Ectodermal cell (in vitro differentiated cells): ENCODE data around the gene PLEKHJ1.

Experiments
- H3K27ac ChIP-seq: 2 replicates; pipeline ENCODE4 v1.7.0; 2013; ENCODE audit warnings: mild to moderate bottlenecking, low read depth, low read length; ENCODE audit not compliant: insufficient read depth, poor library complexity, severe bottlenecking
- H3K27me3 ChIP-seq: 2 replicates; pipeline ENCODE4 v1.7.0; 2013; ENCODE audit warnings: mild to moderate bottlenecking, low read length; ENCODE audit not compliant: insufficient read depth, control insufficient read depth, poor library complexity, severe bottlenecking
- H3K36me3 ChIP-seq: one replicate; pipeline ENCODE4 v1.7.0; 2013; ENCODE audit warnings: low read length; ENCODE audit not compliant: control insufficient read depth, insufficient read depth
- H3K4me1 ChIP-seq: one replicate; pipeline ENCODE4 v1.7.0; 2013; ENCODE audit warnings: low read length; ENCODE audit not compliant: control insufficient read depth, insufficient read depth
- H3K4me3 ChIP-seq: 2 replicates; pipeline ENCODE4 v1.7.0; 2013; ENCODE audit warnings: low read depth, low read length, control low read depth; ENCODE audit not compliant: insufficient read depth
- H3K9me3 ChIP-seq: 2 replicates; pipeline ENCODE4 v1.7.0; 2013; ENCODE audit warnings: mild to moderate bottlenecking, low read length, moderate library complexity; ENCODE audit not compliant: control insufficient read depth
- WGBS, 2 experiments: methylation state at CpG; one replicate each; pipeline ENCODE4 v1.1.7; 2013; ENCODE audit warnings: missing lambda C conversion rate in 2 of 2; 5-methylcytosine and 5-hydroxymethylcytosine counted together

The PLEKHJ1 gene

DNA sequence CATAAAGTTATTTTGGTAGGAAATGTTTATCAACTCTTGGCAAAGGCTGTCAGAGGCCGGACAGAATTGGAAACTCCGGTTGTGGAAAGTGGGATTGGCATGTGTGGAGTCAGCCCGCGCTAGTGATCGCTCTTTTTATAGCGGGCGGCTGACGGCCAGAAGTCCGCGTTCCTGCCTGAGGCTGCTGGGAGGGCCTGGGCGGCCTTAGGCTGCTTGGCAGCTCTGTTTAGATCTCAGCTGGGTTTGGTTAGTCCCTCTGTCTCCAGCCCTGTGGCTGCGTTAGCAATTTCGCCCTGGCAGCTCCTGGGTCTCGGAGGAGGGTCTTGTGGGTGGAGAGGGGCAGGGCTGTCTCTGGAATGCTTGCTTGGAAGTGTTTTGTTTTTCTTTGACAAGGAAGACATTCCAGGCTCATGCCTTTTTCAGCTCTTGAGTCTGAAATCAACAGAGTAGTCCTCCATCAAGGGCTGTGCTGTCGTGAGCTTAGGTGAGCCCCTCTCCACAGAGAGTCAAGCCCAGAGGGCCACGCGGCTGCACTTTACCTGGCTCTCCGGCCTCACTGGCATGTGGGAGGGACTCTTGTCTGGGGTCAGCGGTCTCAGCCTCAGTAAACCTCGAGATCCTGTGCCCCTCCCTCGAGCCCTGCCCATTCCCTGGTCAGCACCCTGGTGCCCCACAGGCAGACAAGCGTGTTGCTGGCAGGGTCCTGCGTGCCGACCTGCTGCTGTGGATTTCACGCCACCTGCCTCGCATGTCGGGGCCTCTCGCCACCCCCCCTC, 49.9 kb downstream of the PLEKHJ1 start:
- H3K4me1 ChIP-seq, result peaks cover 13% of the 10 kb centered on the region
- H3K36me3 ChIP-seq, result peaks cover 18% of the 10 kb centered on the region
- WGBS, 2 experiments, result 80 to 86% methylated on average over 28 of the region's 28 CpGs
- no peak overlapping the region for H3K4me3 ChIP-seq
- no peaks in the 10 kb centered on the region for H3K9me3 ChIP-seq
- no peaks in the 10 kb centered on the region for H3K27me3 ChIP-seq
- peak overlapping the region; percentile 60 for H3K27ac ChIP-seq

DNA sequence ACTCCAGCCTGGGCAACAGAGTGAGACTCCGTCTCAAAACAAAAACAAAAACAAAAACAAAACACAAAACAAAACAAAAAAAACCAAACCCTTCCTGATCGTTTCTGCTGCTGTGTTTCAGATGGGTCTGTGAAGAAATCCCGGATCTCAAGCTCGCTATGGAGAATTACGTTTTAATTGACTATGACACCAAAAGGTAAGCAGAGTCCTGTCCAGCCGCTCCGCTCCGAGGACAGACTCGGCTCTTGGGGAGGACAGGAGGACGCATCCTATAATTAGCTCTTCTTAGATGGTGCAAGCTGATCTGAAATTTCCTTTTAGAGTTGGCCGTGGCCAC, 50.4 kb downstream of the PLEKHJ1 start:
- Histone ChIP-seq H3K27ac (no peak overlapping the region), H3K36me3 (peaks cover 17% of the 10 kb centered on the region)
- WGBS, 2 experiments, result 96 to 97% methylated on average over 11 of the region's 11 CpGs

DNA sequence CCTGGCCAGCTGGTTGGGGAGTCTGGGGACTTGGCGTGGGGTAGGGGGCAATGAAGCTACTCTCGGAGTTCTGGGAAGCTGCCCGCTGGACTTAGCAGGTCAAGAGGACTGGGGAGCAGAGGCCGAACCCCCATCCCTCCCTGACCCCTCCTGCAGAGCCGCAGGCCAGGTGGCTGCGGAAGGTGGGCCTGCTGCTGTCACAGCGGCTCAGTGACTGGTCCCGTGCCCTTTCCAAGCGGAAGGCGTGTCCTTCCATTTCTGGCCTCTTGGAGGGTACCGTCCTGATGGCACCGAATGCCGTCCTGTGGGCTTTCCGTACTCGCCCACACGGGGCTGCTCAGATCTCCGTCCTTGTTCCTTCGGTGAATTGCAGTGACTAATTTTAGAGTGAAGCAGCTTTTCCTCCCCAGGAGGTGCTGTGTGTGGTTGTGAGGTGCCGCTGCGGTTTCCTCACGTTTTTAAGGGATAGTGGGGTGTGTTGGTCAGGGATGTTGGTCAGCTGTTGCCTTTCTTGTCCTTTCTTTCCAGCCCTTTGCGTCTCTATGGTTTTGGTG, 51.6 kb downstream of the PLEKHJ1 start:
- Histone ChIP-seq H3K36me3 (peaks cover 10% of the 10 kb centered on the region), H3K9me3 (no peaks in the 10 kb centered on the region), H3K27ac (no peak overlapping the region), H3K4me3 (no peak overlapping the region), H3K4me1 (peaks cover 13% of the 10 kb centered on the region), H3K27me3 (no peaks in the 10 kb centered on the region)
- WGBS, 2 experiments, result 94 to 95% methylated on average over 22 of the region's 22 CpGs

More for the DNA sequence above, 50.4 kb downstream of the PLEKHJ1 start:
- no peaks in the 10 kb centered on the region for H3K9me3 ChIP-seq
- H3K4me1 ChIP-seq, result peaks cover 13% of the 10 kb centered on the region
- no peaks in the 10 kb centered on the region for H3K27me3 ChIP-seq
- H3K4me3 ChIP-seq, result no peak overlapping the region
